WTC11 (cell line): ENCODE results near the gene DGKG. TPM values are rescaled to one million over a fixed set of nuclear protein-coding genes. Genes with fewer than 3 reads are reported as not detected.

ENCODE experiments used
- ATAC-seq: fragments of 200-7000 bp; cut with Tn5 transposase; 2 replicates; pipeline ENCODE4 v1.10.0; 2021; ENCODE audit warnings: mild to moderate bottlenecking, moderate library complexity
- CTCF ChIA-PET: fragments of 300-600 bp; sonication (Branson Sonifier 250); formaldehyde crosslinking; loops from one replicate; lab custom pipeline; 2021; ENCODE audit warnings: antibody characterized with exemption; lab: Charles Lee
- POLR2A ChIA-PET: fragments of 350-600 bp; sonication (Branson Sonifier 250); formaldehyde crosslinking; loops from one replicate; lab custom pipeline; 2021; ENCODE audit warnings: antibody characterized with exemption; lab: Charles Lee
- DNase-seq: peaks from one replicate; pipeline ENCODE4 v3.0.0; 2021; ENCODE audit warnings: low spot score
- H3K27ac Mint-ChIP-seq: 2 replicates; pipeline ENCODE4 v1.8.0; 2021; ENCODE audit warnings: mixed read lengths
- H3K27me3 Mint-ChIP-seq: 2 replicates; pipeline ENCODE4 v1.8.0; 2021; ENCODE audit warnings: low read depth, mild to moderate bottlenecking, moderate library complexity, mixed read lengths
- H3K36me3 Mint-ChIP-seq: 2 replicates; pipeline ENCODE4 v1.8.0; 2021; ENCODE audit warnings: mixed read lengths
- H3K4me1 Mint-ChIP-seq: 2 replicates; pipeline ENCODE4 v1.8.0; 2022; ENCODE audit warnings: mixed read lengths
- H3K4me3 Mint-ChIP-seq: 2 replicates; pipeline ENCODE4 v1.8.0; 2021; ENCODE audit warnings: mild to moderate bottlenecking, moderate library complexity, mixed read lengths
- H3K9me3 Mint-ChIP-seq: 2 replicates; pipeline ENCODE4 v1.8.0; 2021; ENCODE audit warnings: mixed read lengths
- ATF1 ChIP-seq: sonication (generic); formaldehyde crosslinking; IDR thresholded peaks from 2 replicates; pipeline ENCODE4 v1.8.1; 2023; ENCODE audit warnings: mild to moderate bottlenecking, moderate library complexity, missing genetic modification reagents
- CDX4 ChIP-seq: fragments of 250-450 bp; sonication (Bioruptor Pico); IDR thresholded peaks from 2 replicates; pipeline ENCODE4 v1.9.0; 2021; ENCODE audit warnings: moderate library complexity, mild to moderate bottlenecking, inconsistent platforms, borderline replicate concordance
- E2F1 ChIP-seq: sonication (generic); formaldehyde crosslinking; IDR thresholded peaks from 2 replicates; pipeline ENCODE4 v1.8.0; 2022; ENCODE audit warnings: mild to moderate bottlenecking, missing genetic modification reagents
- ERG ChIP-seq: fragments of 250-450 bp; sonication (Bioruptor Pico); IDR thresholded peaks from 2 replicates; pipeline ENCODE4 v1.8.0; 2021; ENCODE audit warnings: mild to moderate bottlenecking
- GTF2I ChIP-seq: fragments of 250-450 bp; sonication (Bioruptor Pico); conservative IDR thresholded peaks from 2 replicates; pipeline ENCODE4 v1.4.0; 2021; ENCODE audit warnings: mild to moderate bottlenecking
- JUN ChIP-seq: sonication (generic); formaldehyde crosslinking; IDR thresholded peaks from 2 replicates; pipeline ENCODE4 v1.8.0; 2023; ENCODE audit warnings: mild to moderate bottlenecking, missing genetic modification reagents
- MYBL2 ChIP-seq: sonication (generic); formaldehyde crosslinking; IDR thresholded peaks from 2 replicates; pipeline ENCODE4 v1.8.1; 2023; ENCODE audit warnings: mild to moderate bottlenecking, moderate library complexity, missing genetic modification reagents
- NFATC4 ChIP-seq: fragments of 250-450 bp; sonication (Bioruptor Pico); IDR thresholded peaks from 2 replicates; pipeline ENCODE4 v1.9.0; 2021; ENCODE audit warnings: mild to moderate bottlenecking
- NFYB ChIP-seq: sonication (generic); formaldehyde crosslinking; conservative IDR thresholded peaks from 2 replicates; pipeline ENCODE4 v1.8.0; 2022; ENCODE audit warnings: low read depth, missing genetic modification reagents
- PRRX2 ChIP-seq: fragments of 250-450 bp; sonication (Bioruptor Pico); IDR thresholded peaks from 2 replicates; pipeline ENCODE4 v1.8.0; 2021; ENCODE audit warnings: mild to moderate bottlenecking
- TEAD1 ChIP-seq: sonication (generic); formaldehyde crosslinking; IDR thresholded peaks from 2 replicates; pipeline ENCODE4 v1.8.0; 2022; ENCODE audit warnings: mild to moderate bottlenecking, missing genetic modification reagents
- ZBTB43 ChIP-seq: sonication (generic); formaldehyde crosslinking; IDR thresholded peaks from 2 replicates; pipeline ENCODE4 v1.8.1; 2023; ENCODE audit warnings: mild to moderate bottlenecking, missing genetic modification reagents
- ZNF232 ChIP-seq: sonication (generic); formaldehyde crosslinking; IDR thresholded peaks from 2 replicates; pipeline ENCODE4 v1.8.0; 2022; ENCODE audit warnings: mild to moderate bottlenecking, missing genetic modification reagents
- ZNF416 ChIP-seq: fragments of 250-450 bp; sonication (Bioruptor Pico); IDR thresholded peaks from 2 replicates; pipeline ENCODE4 v1.9.0; 2021; ENCODE audit warnings: mild to moderate bottlenecking, inconsistent platforms
- ZNF532 ChIP-seq: fragments of 250-450 bp; sonication (Bioruptor Pico); IDR thresholded peaks from 2 replicates; pipeline ENCODE4 v1.9.0; 2021; ENCODE audit warnings: mild to moderate bottlenecking, borderline replicate concordance
- ZSCAN18 ChIP-seq: fragments of 250-450 bp; sonication (Bioruptor Pico); IDR thresholded peaks from 2 replicates; pipeline ENCODE4 v2.1.2; 2022; ENCODE audit warnings: mild to moderate bottlenecking, moderate library complexity
- total RNA-seq: library from RNA; stranded (reverse); gene quantifications from 3 replicates; pipeline ENCODE4 v1.2.3, GENCODE V29; 2021

Gene DGKG
- total RNA-seq, 1 experiment from 2014 or later = 0.92 TPM

GRCh38 chr3:186181901-186182300 lies 180.1 kb downstream of the DGKG start (continued):
- no peak for TF ChIP-seq ZNF532
- TF ChIP-seq ZNF232 (CRISPR knock-in tag) = no peak
- TF ChIP-seq MYBL2 (CRISPR knock-in tag) = no peak
- no peak for TF ChIP-seq CDX4
- TF ChIP-seq ZSCAN18 (CRISPR knock-in tag) = no peak

- ATAC-seq (no peak), DNase-seq (no peak)
- Mint-ChIP-seq H3K4me3 (no peak overlapping the region), H3K9me3 (peaks cover 6% of the 10 kb centered on the region), H3K27ac (no peak overlapping the region), H3K4me1 (peaks cover 3% of the 10 kb centered on the region; the same call in 1 of the 2 replicates), H3K27me3 (peaks cover 3% of the 10 kb centered on the region), H3K36me3 (no peaks in the 10 kb centered on the region)
- TF ChIP-seq E2F1 = no peak
- TF ChIP-seq JUN (CRISPR knock-in tag) = no peak
- no peak for TF ChIP-seq PRRX2
- no peak for TF ChIP-seq ERG (CRISPR knock-in tag)
- no peak for TF ChIP-seq ATF1 (CRISPR knock-in tag)
- TF ChIP-seq GTF2I = no peak
- TF ChIP-seq NFYB (CRISPR knock-in tag) = no peak
- TF ChIP-seq ZNF416 = no peak
- no peak for TF ChIP-seq NFATC4 (CRISPR knock-in tag)
- no peak for TF ChIP-seq ZBTB43 (CRISPR knock-in tag)
- TF ChIP-seq TEAD1 (CRISPR knock-in tag) = no peak
- ChIA-PET CTCF (no interaction called here), POLR2A (no interaction called here)
These were observed 181.0 kb downstream of the DGKG start for GRCh38 chr3:186180891-186181481.
